Endodermal cell (in vitro differentiated cells): ENCODE measurements around the gene LRP6. TPM values are rescaled to one million over a fixed set of nuclear protein-coding genes. Genes with fewer than 3 reads are reported as not detected.

Source experiments
- DNase-seq: peaks from one replicate; pipeline ENCODE4 v3.0.0-alpha.2; 2017
- H3K27ac ChIP-seq: 2 replicates; pipeline ENCODE4 v1.5.1; 2013; ENCODE audit warnings: mild to moderate bottlenecking, low read depth, low read length, moderate library complexity
- H3K27me3 ChIP-seq: 2 replicates; pipeline ENCODE4 v1.6.1; 2013; ENCODE audit warnings: mild to moderate bottlenecking, low read length, moderate library complexity; ENCODE audit not compliant: insufficient read depth, control insufficient read depth, poor library complexity, severe bottlenecking
- H3K36me3 ChIP-seq: 2 replicates; pipeline ENCODE4 v1.7.0; 2013; ENCODE audit warnings: mild to moderate bottlenecking, low read length, moderate library complexity; ENCODE audit not compliant: control insufficient read depth, insufficient read depth
- H3K4me1 ChIP-seq: one replicate; pipeline ENCODE4 v1.7.0; 2013; ENCODE audit warnings: low read length; ENCODE audit not compliant: control insufficient read depth, insufficient read depth
- H3K4me3 ChIP-seq: 2 replicates; pipeline ENCODE4 v1.5.1; 2013; ENCODE audit warnings: mild to moderate bottlenecking, low read length, moderate library complexity
- H3K9ac ChIP-seq: 2 replicates; pipeline ENCODE4 v1.6.1; 2013; ENCODE audit warnings: mild to moderate bottlenecking, low read length, moderate library complexity; ENCODE audit not compliant: poor library complexity, severe bottlenecking; ENCODE audit errors: extremely low read depth
- H3K9me3 ChIP-seq: 2 replicates; pipeline ENCODE4 v1.6.1; 2013; ENCODE audit warnings: mild to moderate bottlenecking, low read length, moderate library complexity; ENCODE audit not compliant: control insufficient read depth
- H3K27ac Mint-ChIP-seq: 2 replicates; pipeline ENCODE4 v1.8.0; 2020; ENCODE audit warnings: mixed read lengths
- H3K27me3 Mint-ChIP-seq: 2 replicates; pipeline ENCODE4 v1.8.0; 2021; ENCODE audit warnings: mild to moderate bottlenecking, mixed read lengths; ENCODE audit not compliant: insufficient read depth
- H3K36me3 Mint-ChIP-seq: 2 replicates; pipeline ENCODE4 v1.8.0; 2020; ENCODE audit warnings: low read depth, mixed read lengths
- H3K4me1 Mint-ChIP-seq: 2 replicates; pipeline ENCODE4 v1.8.0; 2020; ENCODE audit warnings: mixed read lengths
- H3K4me3 Mint-ChIP-seq: 2 replicates; pipeline ENCODE4 v1.8.0; 2020; ENCODE audit warnings: mild to moderate bottlenecking, moderate library complexity, mixed read lengths
- H3K9me3 Mint-ChIP-seq: 2 replicates; pipeline ENCODE4 v1.8.0; 2020; ENCODE audit warnings: mild to moderate bottlenecking, mixed read lengths
- WGBS, 2 experiments: methylation state at CpG; one replicate each; pipeline versions ENCODE4 v1.1.5 to v1.1.7; 2013; ENCODE audit warnings: missing lambda C conversion rate in 2 of 2, mixed read lengths in 1 of 2; ENCODE audit not compliant: insufficient coverage in 1 of 2, insufficient read length in 1 of 2; 5-methylcytosine and 5-hydroxymethylcytosine counted together
- total RNA-seq, 2 donors: library from RNA; stranded (reverse); fragmentation: NEBNext Ultra II Directional in 1 of 2; extraction: Animal tissue kit (Norgen Biotek cat#: 25700) in 1 of 2; gene quantifications; 2 replicates in 1 of 2; 3 replicates in 1 of 2; pipeline ENCODE4 v1.2.1, GENCODE V29; 2021
- TF ChIP-seq, protein P1 (sequence below): fragments of 200-600 bp; sonication (generic); conservative IDR thresholded peaks from 2 replicates; pipeline ENCODE4 v1.5.0; 2021; ENCODE audit warnings: antibody characterized with exemption, mild to moderate bottlenecking

LRP6 gene
- total RNA-seq, 2 donors from 2014 or later: 109 to 182 TPM

DNA sequence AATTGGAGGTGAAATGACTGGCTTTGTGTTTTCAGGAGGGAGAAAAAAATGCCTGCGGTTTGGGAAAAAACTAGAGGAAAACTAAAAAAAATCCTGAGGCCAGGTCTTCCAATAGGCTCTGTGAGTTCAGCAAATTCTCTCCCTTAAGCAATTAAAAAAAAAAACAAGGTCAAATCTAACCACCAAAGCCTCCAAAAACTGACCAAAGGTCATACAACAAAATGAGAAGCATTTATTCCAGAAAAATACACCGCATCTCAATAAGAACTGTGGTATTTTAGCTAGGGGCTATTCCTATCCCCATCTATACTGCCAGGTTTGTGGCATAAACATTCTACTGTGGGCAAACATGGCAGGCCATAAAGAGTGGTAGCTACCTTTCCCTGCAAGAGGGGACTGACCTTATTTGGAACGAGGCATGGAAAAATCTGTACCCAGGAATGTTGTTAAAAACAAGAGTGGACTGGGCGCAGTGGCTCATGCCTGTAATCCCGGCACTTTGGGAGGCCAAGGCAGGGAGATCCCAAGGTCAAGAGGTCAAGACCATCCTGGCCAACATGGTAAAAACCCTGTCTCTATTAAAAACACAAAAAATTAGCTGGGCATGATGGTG lies 60.0 kb downstream of the LRP6 start:
- Histone ChIP-seq H3K4me3 (no peak overlapping the region), H3K27me3 (no peaks in the 10 kb centered on the region), H3K9me3 (no peaks in the 10 kb centered on the region), H3K36me3 (peaks cover 14% of the 10 kb centered on the region), H3K4me1 (peaks cover 6% of the 10 kb centered on the region), H3K27ac (no peak overlapping the region), H3K9ac (no peak overlapping the region)
- TF ChIP-seq, protein P1, sequence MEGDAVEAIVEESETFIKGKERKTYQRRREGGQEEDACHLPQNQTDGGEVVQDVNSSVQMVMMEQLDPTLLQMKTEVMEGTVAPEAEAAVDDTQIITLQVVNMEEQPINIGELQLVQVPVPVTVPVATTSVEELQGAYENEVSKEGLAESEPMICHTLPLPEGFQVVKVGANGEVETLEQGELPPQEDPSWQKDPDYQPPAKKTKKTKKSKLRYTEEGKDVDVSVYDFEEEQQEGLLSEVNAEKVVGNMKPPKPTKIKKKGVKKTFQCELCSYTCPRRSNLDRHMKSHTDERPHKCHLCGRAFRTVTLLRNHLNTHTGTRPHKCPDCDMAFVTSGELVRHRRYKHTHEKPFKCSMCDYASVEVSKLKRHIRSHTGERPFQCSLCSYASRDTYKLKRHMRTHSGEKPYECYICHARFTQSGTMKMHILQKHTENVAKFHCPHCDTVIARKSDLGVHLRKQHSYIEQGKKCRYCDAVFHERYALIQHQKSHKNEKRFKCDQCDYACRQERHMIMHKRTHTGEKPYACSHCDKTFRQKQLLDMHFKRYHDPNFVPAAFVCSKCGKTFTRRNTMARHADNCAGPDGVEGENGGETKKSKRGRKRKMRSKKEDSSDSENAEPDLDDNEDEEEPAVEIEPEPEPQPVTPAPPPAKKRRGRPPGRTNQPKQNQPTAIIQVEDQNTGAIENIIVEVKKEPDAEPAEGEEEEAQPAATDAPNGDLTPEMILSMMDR: no peak
- 94% methylated on average over 4 to 5 of the region's 5 CpGs for whole genome bisulfite sequencing, 2 experiments
- Mint-ChIP-seq H3K9me3 (no peaks in the 10 kb centered on the region), H3K36me3 (peaks cover 24% of the 10 kb centered on the region), H3K4me3 (no peak overlapping the region), H3K27me3 (no peaks in the 10 kb centered on the region), H3K4me1 (peaks cover 53% of the 10 kb centered on the region), H3K27ac (no peak overlapping the region)
- no peak for DNase-seq

DNA sequence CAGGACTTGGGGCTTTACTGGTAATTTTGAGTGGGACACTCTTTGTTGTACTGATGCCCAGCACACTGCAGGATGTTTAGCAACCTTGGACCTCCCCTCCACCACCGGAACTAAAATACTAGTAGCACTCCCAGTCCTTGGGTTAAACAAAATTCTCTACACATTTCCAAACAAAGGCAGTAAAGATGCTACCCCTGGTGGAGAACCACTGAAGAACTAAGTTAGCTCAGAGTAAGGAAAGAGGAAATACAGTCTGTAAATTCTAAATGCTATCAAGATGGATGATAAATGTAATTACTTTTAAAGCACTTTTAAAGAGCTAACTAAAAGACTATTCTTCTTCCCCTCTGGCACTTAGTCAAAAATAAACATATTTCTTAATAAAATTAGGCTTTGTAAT lies 64.1 kb downstream of the LRP6 start:
- no peak overlapping the region for H3K4me3 ChIP-seq
- DNase-seq: no peak
- peaks cover 44% of the 10 kb centered on the region for H3K4me1 Mint-ChIP-seq
- H3K27ac Mint-ChIP-seq: peak overlapping the region; percentile 31
- no peak overlapping the region for H3K27ac ChIP-seq
- H3K4me3 Mint-ChIP-seq: no peak overlapping the region
- WGBS, 2 experiments: 100% methylated on average over 1 of the region's 1 CpG; no CpG with 5 or more reads in 1 of the 2 experiments
- peaks cover 20% of the 10 kb centered on the region for H3K9me3 ChIP-seq
- H3K9ac ChIP-seq: no peak overlapping the region
- peaks cover 13% of the 10 kb centered on the region for H3K9me3 Mint-ChIP-seq
- no peaks in the 10 kb centered on the region for H3K4me1 ChIP-seq
- peaks cover 56% of the 10 kb centered on the region for H3K36me3 Mint-ChIP-seq
- TF ChIP-seq, protein P1: peak; percentile 73
- H3K27me3 Mint-ChIP-seq: no peaks in the 10 kb centered on the region
- H3K27me3 ChIP-seq: no peaks in the 10 kb centered on the region
- H3K36me3 ChIP-seq: peaks cover 44% of the 10 kb centered on the region

DNA sequence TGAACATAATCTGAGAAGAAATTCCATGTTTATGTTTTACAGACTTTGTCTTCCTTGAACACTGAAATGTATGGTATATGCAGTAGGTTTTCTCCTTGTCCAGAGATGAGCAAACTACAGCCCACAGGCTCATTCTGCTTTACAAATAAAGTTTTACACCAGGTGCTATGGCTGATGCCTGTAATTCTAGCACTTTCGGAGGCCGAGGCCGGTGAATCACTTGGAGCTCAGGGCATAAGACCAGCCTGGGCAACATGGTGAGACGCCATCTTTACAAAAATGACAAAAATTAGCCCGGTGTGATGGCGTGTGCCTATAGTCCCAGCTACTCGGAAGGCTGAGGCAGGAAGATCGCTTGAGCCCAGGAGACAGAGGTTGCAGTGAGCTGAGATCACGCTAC lies 64.7 kb downstream of the LRP6 start:
- H3K9me3 ChIP-seq: peaks cover 26% of the 10 kb centered on the region
- H3K4me3 Mint-ChIP-seq: no peak overlapping the region
- peaks cover 13% of the 10 kb centered on the region for H3K9me3 Mint-ChIP-seq
- no peaks in the 10 kb centered on the region for H3K27me3 ChIP-seq
- H3K27me3 Mint-ChIP-seq: no peaks in the 10 kb centered on the region
- no peak overlapping the region for H3K27ac ChIP-seq
- H3K4me3 ChIP-seq: no peak overlapping the region
- TF ChIP-seq, protein P1: no peak
- H3K4me1 Mint-ChIP-seq: peaks cover 41% of the 10 kb centered on the region
- H3K4me1 ChIP-seq: no peaks in the 10 kb centered on the region
- H3K27ac Mint-ChIP-seq: peak overlapping the region; percentile 64
- peaks cover 51% of the 10 kb centered on the region for H3K36me3 ChIP-seq
- peaks cover 61% of the 10 kb centered on the region for H3K36me3 Mint-ChIP-seq
- no peak for DNase-seq
- 95 to 100% methylated on average over 9 of the region's 9 CpGs for WGBS, 2 experiments
- no peak overlapping the region for H3K9ac ChIP-seq
